GM12801 (cell line): ENCODE results near the gene TMEM204.

Source experiments
- CTCF ChIP-seq: IDR thresholded peaks from one replicate; pipeline ENCODE4 v1.5.1; 2011; ENCODE audit warnings: control low read depth; ENCODE audit not compliant: insufficient read length; ENCODE audit errors: extremely low read depth

Gene TMEM204

DNA sequence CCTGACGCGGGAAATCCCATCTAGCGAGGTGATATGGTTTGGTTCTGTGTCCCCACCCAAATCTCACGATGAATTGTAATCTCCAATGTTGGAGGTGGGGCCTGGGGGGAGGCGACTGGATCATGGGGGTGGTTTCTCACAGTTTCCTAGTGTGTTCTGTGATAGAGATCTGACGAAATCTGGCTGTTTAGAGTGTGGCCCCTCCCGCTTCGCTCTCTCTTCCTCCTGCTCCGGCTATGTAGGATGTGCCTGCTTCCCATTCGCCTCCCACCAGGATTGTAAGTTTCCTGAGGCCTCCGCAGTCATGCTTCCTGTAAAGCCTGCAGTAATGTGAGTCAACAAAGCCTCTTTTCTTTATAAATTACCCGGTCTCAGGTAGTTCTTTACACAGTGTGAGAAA, 46.8 kb downstream of the TMEM204 start:
- TF ChIP-seq CTCF: no peak

DNA sequence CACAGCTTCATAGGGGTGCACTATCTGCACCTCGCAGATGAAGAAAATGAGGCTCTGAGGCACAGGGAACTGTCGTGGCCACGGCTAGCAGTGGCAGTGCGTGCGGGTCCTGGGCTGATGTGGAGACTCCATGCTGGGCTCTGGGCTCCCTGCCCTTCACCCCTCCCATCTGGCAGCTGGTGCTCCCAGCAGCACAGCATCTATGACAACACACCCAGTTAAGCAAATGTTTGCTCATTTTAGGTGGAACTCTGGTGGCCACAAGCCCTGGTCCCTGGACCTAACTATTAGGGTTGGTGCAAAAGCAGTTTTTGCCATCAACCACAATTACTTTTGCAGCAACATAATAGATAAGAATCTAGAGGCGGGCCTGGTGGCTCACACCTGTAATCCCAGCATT, 47.5 kb downstream of the TMEM204 start:
- no peak for TF ChIP-seq CTCF

GRCh38 chr16:1581804-1582203, 48.3 kb downstream of the TMEM204 start:
- no peak for TF ChIP-seq CTCF

DNA sequence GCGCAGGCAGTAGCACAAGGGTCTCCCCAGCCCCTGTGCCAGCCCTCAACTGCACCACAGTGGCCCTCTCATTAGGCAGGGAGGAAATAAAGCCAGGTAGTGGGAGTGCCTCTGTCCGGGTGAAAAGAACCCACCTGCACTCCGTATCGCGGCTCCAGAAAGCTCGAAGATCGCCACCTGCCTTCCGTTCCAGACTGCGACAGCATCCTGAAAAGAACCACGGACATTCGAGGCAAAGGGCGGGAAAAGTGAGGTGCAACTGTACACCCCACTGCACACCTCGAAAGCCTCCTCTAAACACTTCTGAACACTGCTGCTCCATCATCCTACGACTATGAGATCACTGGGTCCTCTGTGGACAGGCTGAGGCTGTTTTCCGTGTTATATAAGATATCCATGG, 49.7 kb downstream of the TMEM204 start:
- no peak for TF ChIP-seq CTCF

DNA sequence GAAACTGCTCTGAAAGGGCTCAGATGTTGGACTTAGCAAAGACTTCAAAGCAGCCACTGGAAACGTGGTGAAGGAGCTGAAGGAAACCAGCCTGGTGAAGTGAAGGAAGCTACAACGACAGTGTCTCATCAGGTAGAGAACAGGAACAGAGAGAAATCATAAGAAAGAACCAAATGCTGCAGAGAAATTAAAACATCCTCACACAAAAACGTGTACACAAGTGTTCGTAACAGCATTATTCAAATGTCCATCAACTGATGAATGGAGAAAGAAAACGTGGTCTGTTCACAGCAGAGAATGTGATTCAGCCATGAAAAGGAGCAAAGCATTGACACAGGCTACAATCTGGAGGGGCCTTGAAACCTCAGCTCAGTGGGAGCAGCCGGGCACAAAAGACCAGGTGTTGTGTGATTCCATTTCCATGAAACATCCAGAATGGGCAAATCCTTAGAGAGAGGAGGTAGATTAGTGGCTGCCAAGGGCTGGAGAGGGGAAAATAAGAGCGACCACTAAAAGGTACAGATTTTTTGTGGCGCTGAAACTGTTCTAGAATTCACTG, 51.5 kb downstream of the TMEM204 start:
- TF ChIP-seq CTCF: no peak

DNA sequence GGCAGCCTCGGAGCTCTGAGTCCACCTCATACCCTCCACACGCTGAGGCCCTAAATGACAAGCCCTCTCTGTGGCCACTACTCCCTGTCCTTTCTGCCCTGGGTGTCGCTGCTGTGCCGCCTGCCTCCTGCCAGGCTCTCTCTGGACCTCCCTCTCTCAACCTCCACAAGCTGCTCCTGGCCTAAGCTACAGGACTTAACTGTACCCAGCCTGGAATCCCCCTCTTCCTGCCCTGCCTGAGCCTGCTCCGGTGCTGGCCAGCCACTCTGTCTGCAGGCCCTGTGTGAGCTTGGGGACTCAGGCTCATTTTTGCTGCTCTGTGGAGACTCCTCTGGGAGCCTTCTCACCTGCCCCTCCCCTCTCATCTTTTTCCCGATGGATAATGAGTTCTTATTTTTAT, 56.9 kb downstream of the TMEM204 start:
- no peak for TF ChIP-seq CTCF

DNA sequence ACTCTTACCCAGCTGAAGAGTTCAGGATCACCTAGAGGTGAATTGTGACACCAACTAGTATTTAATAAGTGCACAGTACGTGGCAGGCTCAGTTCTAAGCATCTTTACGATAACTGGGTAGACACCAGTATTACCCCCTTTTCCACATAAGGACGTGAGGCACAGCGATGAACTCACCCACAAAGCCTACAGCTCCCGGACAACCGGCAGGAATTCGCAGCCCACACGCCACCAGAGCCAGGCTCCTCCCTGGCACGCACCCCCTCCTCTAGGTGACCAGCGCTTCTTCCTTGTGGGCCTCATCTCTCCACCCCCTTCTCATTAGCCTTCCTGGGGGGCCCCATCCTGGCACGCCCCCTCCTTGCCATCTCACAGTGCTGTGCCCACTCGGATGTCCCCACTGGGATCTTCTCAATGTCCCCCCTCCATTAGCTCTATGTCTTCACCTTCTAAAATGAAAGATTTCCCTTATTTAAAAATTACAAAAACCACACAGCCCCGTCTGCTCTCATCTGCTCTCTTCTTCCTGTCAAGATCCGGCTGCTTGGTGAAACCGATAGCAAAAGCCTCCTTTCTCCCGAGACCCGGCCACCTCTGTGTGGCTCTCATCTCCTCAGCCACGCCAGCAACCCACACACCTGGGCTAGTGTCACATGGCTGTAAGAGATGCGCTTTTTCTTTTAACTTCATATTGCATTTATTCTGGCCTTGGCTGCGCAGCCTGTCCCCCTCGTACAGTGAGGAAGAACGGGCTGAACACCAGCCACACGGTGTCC, 57.7 kb downstream of the TMEM204 start:
- TF ChIP-seq CTCF: no peak
